Neuronal stem cell (in vitro differentiated cells): Measurements from ENCODE around the gene SEC16B.

ENCODE experiments used
- DNase-seq: peaks from one replicate; pipeline ENCODE4 v3.0.0-alpha.2; 2013; ENCODE audit warnings: low spot score
- H2AFZ ChIP-seq: one replicate; pipeline ENCODE4 v1.6.1; 2013; ENCODE audit warnings: mild to moderate bottlenecking, low read length, inconsistent platforms
- H2AK5ac ChIP-seq: 2 replicates; pipeline ENCODE4 v1.6.1; 2013; ENCODE audit warnings: low read depth, mild to moderate bottlenecking, inconsistent platforms, low read length, moderate library complexity, mixed read lengths
- H2BK120ac ChIP-seq: 2 replicates; pipeline ENCODE4 v1.6.1; 2013; ENCODE audit warnings: low read depth, mild to moderate bottlenecking, inconsistent platforms, low read length, moderate library complexity, mixed read lengths
- H2BK12ac ChIP-seq: one replicate; pipeline ENCODE4 v1.6.1; 2013; ENCODE audit warnings: low read length, inconsistent platforms
- H2BK15ac ChIP-seq: 2 replicates; pipeline ENCODE4 v1.6.1; 2013; ENCODE audit warnings: mild to moderate bottlenecking, low read length, inconsistent platforms, mixed read lengths
- H2BK5ac ChIP-seq: one replicate; pipeline ENCODE4 v1.6.1; 2013; ENCODE audit warnings: inconsistent platforms, mild to moderate bottlenecking, low read length, moderate library complexity
- H3K14ac ChIP-seq: one replicate; pipeline ENCODE4 v1.6.1; 2013; ENCODE audit warnings: low read length, inconsistent platforms
- H3K18ac ChIP-seq: 2 replicates; pipeline ENCODE4 v1.6.1; 2013; ENCODE audit warnings: low read length, inconsistent platforms
- H3K23ac ChIP-seq: 2 replicates; pipeline ENCODE4 v1.6.1; 2013; ENCODE audit warnings: low read depth, mild to moderate bottlenecking, mixed read lengths, low read length, inconsistent platforms; ENCODE audit not compliant: poor library complexity
- H3K27ac ChIP-seq: replicated peaks from 3 replicates; pipeline ENCODE4 v1.5.1; 2013; ENCODE audit warnings: low read length, inconsistent platforms
- H3K27me3 ChIP-seq, 3 experiments: 2 replicates each; pipeline ENCODE4 v1.6.1; 2013; ENCODE audit warnings: low read length in 3 of 3, mild to moderate bottlenecking in 2 of 3, inconsistent platforms in 1 of 3, low read depth in 1 of 3, mixed read lengths in 1 of 3, moderate library complexity in 1 of 3; ENCODE audit not compliant: control insufficient read depth in 3 of 3, insufficient read depth in 3 of 3
- H3K36me3 ChIP-seq, 2 donors: replicated peaks in 1 of 2; 2 replicates each; pipeline ENCODE4 v1.6.1; 2013; ENCODE audit warnings: low read length in 2 of 2; ENCODE audit not compliant: control insufficient read depth in 2 of 2, insufficient read depth in 2 of 2
- H3K4ac ChIP-seq: 2 replicates; pipeline ENCODE4 v1.6.1; 2013; ENCODE audit warnings: inconsistent platforms, mild to moderate bottlenecking, low read length, moderate library complexity
- H3K4me1 ChIP-seq, 2 donors: 1 replicate in 1 of 2; 2 replicates in 1 of 2; pipeline ENCODE4 v1.6.1; 2013; ENCODE audit warnings: low read length in 2 of 2, low read depth in 1 of 2; ENCODE audit not compliant: control insufficient read depth in 2 of 2, insufficient read depth in 1 of 2
- H3K4me2 ChIP-seq: one replicate; pipeline ENCODE4 v1.6.1; 2013; ENCODE audit warnings: mild to moderate bottlenecking, low read length, inconsistent platforms; ENCODE audit not compliant: insufficient read depth, poor library complexity, severe bottlenecking
- H3K4me3 ChIP-seq, 2 donors: 2 replicates each; pipeline ENCODE4 v1.5.1; 2013; ENCODE audit warnings: low read length in 2 of 2, mild to moderate bottlenecking in 2 of 2, inconsistent platforms in 1 of 2, moderate library complexity in 1 of 2
- H3K79me1 ChIP-seq: one replicate; pipeline ENCODE4 v1.6.1; 2013; ENCODE audit warnings: low read depth, mild to moderate bottlenecking, inconsistent platforms, low read length, moderate library complexity
- H3K9ac ChIP-seq: one replicate; pipeline ENCODE4 v1.6.1; 2013; ENCODE audit warnings: mild to moderate bottlenecking, low read depth, low read length, inconsistent platforms; ENCODE audit not compliant: poor library complexity
- H3K9me3 ChIP-seq, 2 donors: replicated peaks in 1 of 2; 2 replicates each; pipeline versions ENCODE3 to v1.6.1; 2013; ENCODE audit warnings: low read length in 2 of 2, mild to moderate bottlenecking in 2 of 2, inconsistent platforms in 1 of 2, low read depth in 1 of 2, mixed read lengths in 1 of 2, moderate library complexity in 1 of 2; ENCODE audit not compliant: control insufficient read depth in 2 of 2, insufficient read depth in 1 of 2
- H4K8ac ChIP-seq: one replicate; pipeline ENCODE4 v1.6.1; 2013; ENCODE audit warnings: low read depth, mild to moderate bottlenecking, inconsistent platforms, low read length, moderate library complexity
- H4K91ac ChIP-seq: one replicate; pipeline ENCODE4 v1.6.1; 2013; ENCODE audit warnings: low read length, low read depth, mild to moderate bottlenecking, inconsistent platforms; ENCODE audit not compliant: poor library complexity
- WGBS, 2 donors: extraction: QIAGEN DNeasy Blood & Tissue Kit; methylation state at CpG; one replicate each; pipeline ENCODE4 v1.1.7; 2013; ENCODE audit warnings: missing lambda C conversion rate in 2 of 2, mixed read lengths in 1 of 2; ENCODE audit not compliant: insufficient read length in 2 of 2, insufficient replicate concordance in 1 of 2; ENCODE audit errors: extremely low coverage in 2 of 2; 5-methylcytosine and 5-hydroxymethylcytosine counted together

Gene SEC16B

GRCh38 chr1:177979272-177979671, 9.4 kb upstream of the SEC16B start:
- no peak overlapping the region for H2AFZ ChIP-seq
- no peak overlapping the region for H3K4me2 ChIP-seq
- no peaks in the 10 kb centered on the region for H3K27me3 ChIP-seq
- no peaks in the 10 kb centered on the region for H3K9me3 ChIP-seq
- no peaks in the 10 kb centered on the region for H3K79me1 ChIP-seq
- DNase-seq: no peak
- H3K4me3 ChIP-seq: no peak overlapping the region
- no peak overlapping the region for H4K91ac ChIP-seq
- no peak overlapping the region for H3K23ac ChIP-seq
- no peak overlapping the region for H2BK12ac ChIP-seq
- no peak overlapping the region for H3K4ac ChIP-seq
- H3K36me3 ChIP-seq: no peaks in the 10 kb centered on the region
- WGBS, 2 donors: no CpG with 5 or more reads among the region's 1 CpG
- H2BK120ac ChIP-seq: no peak overlapping the region
- no peak overlapping the region for H2BK15ac ChIP-seq
- H3K14ac ChIP-seq: no peak overlapping the region
- no peak overlapping the region for H2AK5ac ChIP-seq
- no peak overlapping the region for H2BK5ac ChIP-seq
- no peak overlapping the region for H3K27ac ChIP-seq
- H3K18ac ChIP-seq: no peak overlapping the region
- peaks cover 0 to 8% of the 10 kb centered on the region in 2 donors for H3K4me1 ChIP-seq
- no peak overlapping the region for H4K8ac ChIP-seq
- H3K9ac ChIP-seq: no peak overlapping the region

DNA sequence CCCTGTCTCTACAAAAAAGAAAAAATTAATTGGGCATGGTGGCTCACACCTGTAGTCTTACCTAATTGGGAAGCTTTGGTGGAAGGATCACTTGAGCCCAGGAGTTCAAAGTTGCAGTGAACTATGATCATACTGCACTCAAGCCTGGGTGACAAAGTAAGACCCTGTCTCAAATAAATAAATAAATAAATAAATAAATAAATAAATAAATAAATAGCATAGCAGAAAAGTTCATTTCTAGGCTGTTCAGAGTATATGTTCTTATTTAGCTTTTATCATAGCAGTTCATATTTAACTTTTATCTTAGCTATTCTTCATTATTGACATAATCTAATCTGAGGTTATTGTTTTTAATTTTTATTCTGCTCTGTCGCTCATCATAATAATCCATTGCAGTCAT, 8.7 kb upstream of the SEC16B start:
- no peak overlapping the region for H3K14ac ChIP-seq
- H3K4me1 ChIP-seq: peaks cover 0 to 4% of the 10 kb centered on the region in 2 donors
- no peak overlapping the region for H3K18ac ChIP-seq
- H2AFZ ChIP-seq: no peak overlapping the region
- H3K27ac ChIP-seq: no peak overlapping the region
- no peak overlapping the region for H2BK15ac ChIP-seq
- no peak overlapping the region for H2BK12ac ChIP-seq
- no peak overlapping the region for H3K9ac ChIP-seq
- H2AK5ac ChIP-seq: no peak overlapping the region
- no peak for DNase-seq
- H4K8ac ChIP-seq: no peak overlapping the region
- no peaks in the 10 kb centered on the region for H3K79me1 ChIP-seq
- H2BK5ac ChIP-seq: no peak overlapping the region
- no peak overlapping the region for H3K4ac ChIP-seq
- no peak overlapping the region for H3K4me2 ChIP-seq
- H3K36me3 ChIP-seq: no peaks in the 10 kb centered on the region
- H2BK120ac ChIP-seq: no peak overlapping the region
- no peaks in the 10 kb centered on the region for H3K9me3 ChIP-seq
- H3K23ac ChIP-seq: no peak overlapping the region
- H3K27me3 ChIP-seq: no peaks in the 10 kb centered on the region
- no CpG with 5 or more reads among the region's 1 CpG for WGBS, 2 donors
- H3K4me3 ChIP-seq: no peak overlapping the region
- H4K91ac ChIP-seq: no peak overlapping the region

DNA sequence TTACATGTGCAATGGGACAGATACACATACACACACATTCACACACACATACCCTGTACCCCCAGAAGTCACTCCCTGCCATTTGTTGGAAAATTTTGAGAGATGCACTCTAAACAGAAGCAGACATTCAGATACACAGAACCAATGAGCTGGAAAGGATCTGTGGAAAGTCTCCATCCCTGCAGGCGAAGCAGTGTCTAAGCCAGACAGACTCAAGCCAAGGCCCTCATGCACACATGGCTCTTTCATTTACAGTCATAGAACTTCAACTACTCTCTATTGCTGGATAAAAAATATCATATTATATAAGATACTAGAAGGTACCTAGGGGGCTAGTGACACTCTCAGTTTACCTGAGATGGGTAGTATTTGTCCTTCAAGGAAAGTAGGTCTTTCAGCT, 7.3 kb upstream of the SEC16B start:
- no peak overlapping the region for H3K18ac ChIP-seq
- H3K4me2 ChIP-seq: no peak overlapping the region
- H4K8ac ChIP-seq: no peak overlapping the region
- H3K4me3 ChIP-seq: no peak overlapping the region
- H3K9me3 ChIP-seq: no peaks in the 10 kb centered on the region
- no peak overlapping the region for H2BK15ac ChIP-seq
- DNase-seq: no peak
- H2AFZ ChIP-seq: no peak overlapping the region
- no peak overlapping the region for H4K91ac ChIP-seq
- H2BK5ac ChIP-seq: no peak overlapping the region
- no peaks in the 10 kb centered on the region for H3K79me1 ChIP-seq
- no peak overlapping the region for H3K14ac ChIP-seq
- peaks cover 0 to 4% of the 10 kb centered on the region in 2 donors for H3K4me1 ChIP-seq
- no peaks in the 10 kb centered on the region for H3K36me3 ChIP-seq
- H3K23ac ChIP-seq: no peak overlapping the region
- no peak overlapping the region for H3K4ac ChIP-seq
- H3K27me3 ChIP-seq: no peaks in the 10 kb centered on the region
- no peak overlapping the region for H2BK12ac ChIP-seq
- no peak overlapping the region for H3K27ac ChIP-seq
- WGBS, 2 donors: no CpG with 5 or more reads among the region's 1 CpG
- H2AK5ac ChIP-seq: no peak overlapping the region
- H3K9ac ChIP-seq: no peak overlapping the region
- no peak overlapping the region for H2BK120ac ChIP-seq

- H3K4me2 ChIP-seq: no peak overlapping the region
- no peak overlapping the region for H2AK5ac ChIP-seq
- H4K91ac ChIP-seq: no peak overlapping the region
- no peak overlapping the region for H3K23ac ChIP-seq
- H3K14ac ChIP-seq: no peak overlapping the region
- H3K4me3 ChIP-seq: no peak overlapping the region
- peaks cover 0 to 4% of the 10 kb centered on the region in 2 donors for H3K4me1 ChIP-seq
- no peaks in the 10 kb centered on the region for H3K9me3 ChIP-seq
- H3K27ac ChIP-seq: no peak overlapping the region
- H3K9ac ChIP-seq: no peak overlapping the region
- H2BK12ac ChIP-seq: no peak overlapping the region
- no peak overlapping the region for H2AFZ ChIP-seq
- no peak overlapping the region for H4K8ac ChIP-seq
- no peak for DNase-seq
- H3K36me3 ChIP-seq: no peaks in the 10 kb centered on the region
- H3K79me1 ChIP-seq: no peaks in the 10 kb centered on the region
- no peaks in the 10 kb centered on the region for H3K27me3 ChIP-seq
- no peak overlapping the region for H2BK15ac ChIP-seq
- no peak overlapping the region for H2BK120ac ChIP-seq
- H3K18ac ChIP-seq: no peak overlapping the region
- no peak overlapping the region for H2BK5ac ChIP-seq
- no peak overlapping the region for H3K4ac ChIP-seq
These were observed 6.7 kb upstream of the SEC16B start for GRCh38 chr1:177976596-177976995.
